Fibroblast of villous mesenchyme (primary cell): ENCODE results near the gene ADGRL3. TPM values are rescaled to one million over a fixed set of nuclear protein-coding genes. Genes with fewer than 3 reads are reported as not detected.

Experiments
- DNase-seq: peaks from one replicate; pipeline ENCODE4 v3.0.0-alpha.2; 2010; ENCODE audit warnings: low read depth
- H3K4me3 ChIP-seq: 2 replicates; pipeline ENCODE4 v1.5.1; 2011; ENCODE audit warnings: low read depth, mild to moderate bottlenecking, low read length
- total RNA-seq: library from RNA; depleted of rRNA; stranded (reverse); fragments of >200 nt; gene quantifications from 2 replicates; pipeline ENCODE4 v1.2.3, GENCODE V29; 2012
- TF ChIP-seq, protein P1 (sequence below): IDR thresholded peaks from 2 replicates; pipeline ENCODE4 v1.5.1; 2012; ENCODE audit warnings: low read depth, mild to moderate bottlenecking, low read length; ENCODE audit not compliant: insufficient read depth

Gene ADGRL3
- total RNA-seq, 1 donor = 2.2 TPM

DNA sequence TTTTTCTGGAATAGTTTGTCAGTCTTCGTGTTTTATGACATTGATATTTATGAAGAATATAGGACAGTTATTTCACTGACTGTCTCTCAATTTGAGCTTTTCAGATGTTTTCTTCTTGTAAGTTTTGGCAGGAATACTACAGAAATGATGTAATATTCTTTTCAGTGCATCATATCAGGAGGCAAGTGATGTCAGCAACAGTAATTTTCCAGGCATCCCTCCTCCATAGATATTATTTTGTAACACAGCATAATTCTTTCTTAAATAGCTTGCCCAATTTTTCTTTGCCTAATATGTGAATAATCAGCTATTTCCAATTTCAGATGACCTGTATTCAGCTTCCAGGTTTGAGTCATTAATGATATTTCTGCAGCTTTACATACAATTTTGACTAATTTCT lies 211.1 kb downstream of the ADGRL3 start:
- H3K4me3 ChIP-seq = no peak overlapping the region
- DNase-seq = no peak
- TF ChIP-seq, protein P1, sequence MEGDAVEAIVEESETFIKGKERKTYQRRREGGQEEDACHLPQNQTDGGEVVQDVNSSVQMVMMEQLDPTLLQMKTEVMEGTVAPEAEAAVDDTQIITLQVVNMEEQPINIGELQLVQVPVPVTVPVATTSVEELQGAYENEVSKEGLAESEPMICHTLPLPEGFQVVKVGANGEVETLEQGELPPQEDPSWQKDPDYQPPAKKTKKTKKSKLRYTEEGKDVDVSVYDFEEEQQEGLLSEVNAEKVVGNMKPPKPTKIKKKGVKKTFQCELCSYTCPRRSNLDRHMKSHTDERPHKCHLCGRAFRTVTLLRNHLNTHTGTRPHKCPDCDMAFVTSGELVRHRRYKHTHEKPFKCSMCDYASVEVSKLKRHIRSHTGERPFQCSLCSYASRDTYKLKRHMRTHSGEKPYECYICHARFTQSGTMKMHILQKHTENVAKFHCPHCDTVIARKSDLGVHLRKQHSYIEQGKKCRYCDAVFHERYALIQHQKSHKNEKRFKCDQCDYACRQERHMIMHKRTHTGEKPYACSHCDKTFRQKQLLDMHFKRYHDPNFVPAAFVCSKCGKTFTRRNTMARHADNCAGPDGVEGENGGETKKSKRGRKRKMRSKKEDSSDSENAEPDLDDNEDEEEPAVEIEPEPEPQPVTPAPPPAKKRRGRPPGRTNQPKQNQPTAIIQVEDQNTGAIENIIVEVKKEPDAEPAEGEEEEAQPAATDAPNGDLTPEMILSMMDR = no peak

DNA sequence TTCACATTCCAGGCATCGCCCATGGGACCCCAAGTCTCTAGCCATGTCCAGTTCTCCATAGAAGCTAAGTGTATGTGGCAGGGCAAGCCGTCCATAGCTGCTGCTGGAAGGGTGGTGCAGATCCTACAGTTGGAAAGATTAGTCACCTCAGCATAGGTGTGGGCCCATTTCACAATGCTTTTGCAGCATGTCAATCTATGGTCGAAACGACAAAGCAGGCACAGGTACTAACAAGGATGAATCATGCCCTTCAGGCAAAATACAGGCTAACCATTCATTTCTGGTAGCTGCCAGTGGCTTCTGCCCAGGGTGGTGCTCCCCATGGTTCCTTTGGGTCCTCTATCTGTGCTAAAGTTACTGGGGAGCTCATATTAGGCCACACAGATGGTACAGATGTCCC lies 225.2 kb downstream of the ADGRL3 start:
- H3K4me3 ChIP-seq = no peak overlapping the region
- no peak for DNase-seq
- TF ChIP-seq, protein P1 = no peak

DNA sequence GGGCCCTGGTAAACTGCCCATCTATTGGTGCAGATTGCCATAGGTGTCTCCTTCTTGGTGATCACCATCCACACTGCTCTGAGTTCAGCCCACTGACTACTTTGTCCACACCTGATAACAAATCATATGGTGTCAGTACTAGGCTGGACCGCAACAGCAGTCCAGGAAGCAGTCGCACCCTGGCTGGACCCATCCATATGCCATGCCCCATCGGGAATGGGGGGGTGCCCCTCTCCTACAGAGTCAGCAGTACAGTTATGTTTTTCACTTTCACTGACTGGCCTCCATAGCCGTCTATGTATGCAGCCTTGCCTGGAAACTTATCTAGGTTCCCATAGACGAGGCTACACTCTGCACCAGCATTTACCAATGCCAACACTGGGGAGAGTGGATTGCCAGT lies 226.1 kb downstream of the ADGRL3 start:
- H3K4me3 ChIP-seq = no peak overlapping the region
- DNase-seq = no peak
- TF ChIP-seq, protein P1 = no peak

DNA sequence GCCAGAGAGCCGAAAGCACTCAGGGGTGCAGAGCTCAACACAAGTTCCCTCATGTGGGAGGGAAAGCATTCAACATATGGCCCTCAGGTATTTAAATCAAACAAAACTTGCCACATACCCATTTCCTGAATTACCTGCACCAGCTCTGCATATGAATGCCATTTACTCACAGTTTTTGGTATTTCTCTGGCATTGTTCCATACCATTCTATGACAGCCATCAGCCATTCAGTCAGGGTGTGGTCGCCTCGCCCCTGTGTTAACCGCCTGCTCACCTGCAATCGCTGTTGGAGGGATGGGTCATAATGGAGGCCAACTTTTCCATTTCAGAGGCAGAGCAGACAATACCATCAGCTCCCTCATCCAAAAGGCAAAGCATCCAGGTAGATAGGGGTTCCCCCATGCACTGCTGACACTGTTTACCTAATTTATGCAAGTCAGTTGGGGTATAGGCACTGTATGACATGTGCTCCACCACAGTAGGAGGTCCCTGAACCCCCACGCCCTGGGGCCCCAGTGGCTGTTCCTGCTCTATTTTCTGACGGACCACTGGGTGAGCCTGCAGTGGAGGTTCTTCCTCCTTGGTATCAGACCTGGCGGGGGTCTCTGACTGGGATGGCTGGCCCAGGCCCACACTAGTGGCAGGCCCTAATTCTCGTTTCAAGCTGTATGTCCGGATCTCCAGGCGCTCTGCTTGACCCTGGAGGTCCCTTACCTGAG lies 227.1 kb downstream of the ADGRL3 start:
- TF ChIP-seq, protein P1 = no peak
- H3K4me3 ChIP-seq = no peak overlapping the region
- DNase-seq = no peak

DNA sequence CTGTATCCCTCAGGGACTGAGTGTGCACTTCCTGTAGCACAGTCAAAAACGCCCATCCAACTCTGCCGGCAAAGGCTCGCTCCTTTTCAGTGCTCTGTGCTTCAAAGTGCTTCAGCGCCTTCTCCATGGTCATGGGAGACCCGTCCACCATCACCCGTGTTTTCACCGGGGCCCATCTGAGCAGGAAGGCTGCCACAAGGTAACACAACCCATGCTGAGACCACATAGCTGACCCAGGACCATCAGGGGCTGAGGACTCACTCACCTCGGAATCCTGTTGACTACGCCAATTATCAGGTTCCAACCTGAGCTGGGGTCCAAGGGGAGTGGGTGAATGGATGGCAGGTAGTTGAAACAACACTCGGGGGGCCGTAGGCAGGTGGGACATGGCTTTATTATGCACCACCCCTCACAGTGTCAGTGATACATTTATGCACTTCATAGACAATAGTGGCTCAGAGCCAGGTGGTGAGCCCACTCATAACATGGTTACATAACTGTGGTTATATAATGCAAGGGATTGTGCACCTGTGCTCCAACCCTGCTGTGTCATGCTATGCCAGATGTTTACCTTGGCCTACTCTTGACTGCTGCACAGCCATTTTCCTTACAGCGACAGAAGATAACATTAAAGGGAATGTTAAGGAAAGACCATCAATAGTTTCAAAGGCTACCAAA lies 227.8 kb downstream of the ADGRL3 start:
- no peak overlapping the region for H3K4me3 ChIP-seq
- no peak for DNase-seq
- TF ChIP-seq, protein P1 = no peak

DNA sequence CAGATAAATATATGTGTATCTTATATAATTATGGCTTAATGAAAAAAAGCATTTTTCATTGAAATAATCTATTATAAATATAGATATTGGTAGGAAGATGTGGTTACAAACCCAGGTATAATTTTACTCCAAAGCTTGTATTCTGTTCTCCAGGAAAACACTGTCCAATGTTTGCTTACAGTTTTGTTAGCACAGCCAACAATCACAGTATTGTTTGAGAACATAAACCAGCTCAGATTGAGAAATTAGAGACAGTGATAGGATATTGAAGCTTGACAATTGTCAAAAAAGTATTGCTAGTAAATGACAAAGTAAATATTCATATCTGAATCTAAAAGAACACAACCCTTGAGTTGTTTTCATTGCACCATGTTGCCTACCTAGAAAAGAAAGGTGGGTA lies 228.8 kb downstream of the ADGRL3 start:
- no peak overlapping the region for H3K4me3 ChIP-seq
- no peak for DNase-seq

More for the DNA sequence above, 228.8 kb downstream of the ADGRL3 start:
- TF ChIP-seq, protein P1 = no peak
